Hematopoietic multipotent progenitor cell treated with erythropoietin and hydrocortisone succinate and interleukin-3 and kit ligand, for 6 days (in vitro differentiated cells): ENCODE results near the gene CHSY3.

Source experiments
- DNase-seq: peaks from one replicate; pipeline ENCODE4 v3.0.0-alpha.2; 2015

CHSY3 gene

DNA sequence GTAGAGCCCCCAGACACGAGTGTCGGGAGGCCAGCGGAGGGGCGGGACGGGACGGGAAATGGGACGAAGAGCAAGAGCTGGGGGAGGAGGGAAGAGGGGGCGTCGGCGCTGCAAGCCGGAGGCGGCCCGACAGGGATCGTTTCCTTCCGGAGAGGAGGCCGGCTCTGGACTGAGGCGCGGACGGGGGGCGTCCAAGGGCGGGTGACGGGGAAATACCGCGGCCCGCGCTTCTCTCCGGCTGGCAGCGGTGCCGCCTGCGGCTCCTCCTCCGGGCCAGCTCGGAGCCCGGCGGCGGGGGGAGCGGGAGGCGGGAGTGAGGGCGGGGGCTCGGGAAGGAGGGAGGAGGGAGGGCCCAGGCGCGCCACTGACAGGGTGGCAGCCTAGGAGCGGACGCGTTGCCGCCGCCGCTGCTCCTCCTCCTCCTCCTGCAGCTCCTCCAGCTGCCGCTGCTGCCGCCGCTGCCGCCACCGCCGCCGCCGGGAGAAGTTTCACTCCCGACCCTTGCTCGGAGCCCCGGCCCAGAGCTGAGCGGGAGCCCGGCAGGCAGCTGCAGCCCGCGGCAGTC is at the start of gene CHSY3:
Gene CHSY3, plus strand, starts transcription at position 364 of the 565 bp plus-strand sequence.
- peak; percentile 85 for DNase-seq

DNA sequence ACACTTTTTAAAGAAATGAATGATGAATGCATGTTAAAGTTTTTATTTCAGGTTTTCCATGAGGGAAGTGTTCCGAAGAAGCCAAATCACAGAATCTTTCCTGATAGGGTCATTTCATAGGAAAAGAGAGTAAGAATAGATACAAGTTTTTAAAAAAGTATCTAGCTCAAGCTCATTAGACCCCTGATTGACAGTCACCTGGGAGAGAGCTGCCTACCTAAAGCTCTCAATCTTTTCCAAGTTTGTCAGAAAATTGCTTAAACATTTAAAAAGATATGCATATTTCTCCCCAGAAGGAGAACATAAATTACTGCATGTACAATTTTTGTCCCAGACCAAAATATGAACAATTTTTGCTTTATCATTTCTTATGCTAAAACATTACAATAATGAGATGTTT is 47.9 kb upstream of the CHSY3 start:
- DNase-seq = no peak

DNA sequence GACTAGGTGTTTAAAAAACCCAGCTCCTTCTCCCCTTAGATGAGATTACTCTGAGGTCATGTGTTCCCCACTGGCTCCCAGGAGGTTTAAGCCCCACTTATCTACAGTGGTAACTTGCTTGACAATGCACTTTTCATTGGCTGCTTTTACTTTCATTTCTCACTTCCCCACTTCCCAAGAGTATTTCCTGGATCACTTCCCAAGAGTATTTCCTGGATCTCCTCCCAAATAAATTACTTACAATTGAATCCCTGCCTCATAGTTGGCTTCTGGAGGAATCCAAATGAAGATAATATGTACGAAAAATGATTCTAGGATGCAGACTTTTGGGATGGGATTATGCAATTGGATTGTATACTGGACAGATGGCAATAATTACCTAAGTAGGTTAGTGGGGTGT is 47.1 kb upstream of the CHSY3 start:
- DNase-seq = no peak

DNA sequence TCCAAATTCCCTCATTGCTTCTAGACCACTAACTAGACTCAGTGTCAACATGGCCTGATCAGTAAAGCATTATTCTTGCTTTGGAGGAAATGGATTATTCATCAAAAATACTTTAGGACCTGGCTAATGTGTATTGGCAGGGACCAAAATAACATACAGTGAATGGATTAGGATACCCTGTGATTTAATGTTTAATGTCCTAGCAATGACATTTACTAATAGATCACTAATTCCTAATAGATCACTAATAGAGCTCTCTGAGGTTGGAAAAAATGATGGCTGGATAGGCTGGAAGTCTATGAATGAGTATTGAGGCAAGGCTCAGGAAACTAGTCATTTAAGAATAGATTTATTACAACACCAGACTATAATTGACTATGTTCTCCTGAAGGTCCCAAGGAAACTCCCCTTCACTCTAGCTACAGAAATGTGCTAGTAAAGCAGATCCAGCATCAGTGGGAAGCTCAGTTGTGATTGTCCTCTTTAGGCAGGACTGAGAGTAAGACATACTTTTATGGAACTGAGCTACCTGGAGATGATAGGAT is 46.1 kb upstream of the CHSY3 start:
- no peak for DNase-seq

DNA sequence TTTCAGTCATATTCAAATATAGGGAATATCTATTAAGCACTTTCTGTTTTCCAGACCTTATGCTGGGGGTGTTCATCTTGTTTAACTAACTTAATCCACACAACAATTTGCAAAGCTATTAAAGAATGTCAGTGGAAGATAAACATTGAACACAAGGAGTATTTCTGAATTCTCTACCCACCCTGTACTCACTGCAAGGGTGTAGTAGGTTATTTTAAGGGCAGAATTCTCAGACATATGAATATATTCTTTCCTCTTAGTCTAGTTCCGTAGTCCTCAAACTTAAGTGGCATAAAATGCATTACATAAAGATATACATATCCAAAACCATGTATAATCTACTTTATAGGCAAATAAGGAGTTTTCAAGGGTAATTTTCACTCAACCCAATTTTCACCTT is 19.9 kb upstream of the CHSY3 start:
- DNase-seq = no peak

DNA sequence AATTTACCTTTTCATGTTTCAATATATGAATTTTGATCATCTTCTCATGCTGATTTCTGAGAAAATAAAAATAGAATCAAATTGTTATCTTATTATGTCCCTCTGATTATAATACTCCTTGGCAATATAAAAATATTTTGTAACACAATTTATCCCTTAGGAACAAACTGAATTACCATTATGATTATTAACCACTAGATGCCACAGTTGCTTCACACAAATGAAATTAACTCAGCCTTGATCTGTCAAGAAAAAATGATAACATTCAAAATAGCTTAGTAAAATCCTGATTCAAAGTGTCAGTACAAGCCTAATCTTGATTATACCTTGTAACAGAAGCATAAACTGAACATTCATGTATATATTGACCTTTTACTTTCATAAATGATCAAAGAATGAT is 4.8 kb upstream of the CHSY3 start:
- DNase-seq = peak; percentile 20

DNA sequence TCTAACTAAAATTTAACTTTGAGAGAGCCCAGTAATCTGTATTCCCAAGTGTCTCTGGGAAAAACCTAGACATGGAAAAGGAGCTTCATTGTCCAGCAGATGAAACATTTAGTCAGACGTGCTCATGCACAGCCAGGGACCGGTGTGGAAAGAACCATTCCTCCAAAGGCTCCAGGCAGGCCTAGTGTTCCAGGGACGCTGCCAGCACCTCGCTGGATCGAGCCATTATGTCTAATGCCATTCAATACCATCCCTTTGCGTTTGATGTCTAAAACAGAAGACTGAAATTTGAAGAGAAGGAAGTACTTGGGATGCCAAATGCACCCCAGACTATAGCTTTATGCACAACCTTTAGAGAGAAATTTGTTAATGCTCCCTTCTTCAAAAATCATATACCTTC is 1.4 kb upstream of the CHSY3 start:
- no peak for DNase-seq

DNA sequence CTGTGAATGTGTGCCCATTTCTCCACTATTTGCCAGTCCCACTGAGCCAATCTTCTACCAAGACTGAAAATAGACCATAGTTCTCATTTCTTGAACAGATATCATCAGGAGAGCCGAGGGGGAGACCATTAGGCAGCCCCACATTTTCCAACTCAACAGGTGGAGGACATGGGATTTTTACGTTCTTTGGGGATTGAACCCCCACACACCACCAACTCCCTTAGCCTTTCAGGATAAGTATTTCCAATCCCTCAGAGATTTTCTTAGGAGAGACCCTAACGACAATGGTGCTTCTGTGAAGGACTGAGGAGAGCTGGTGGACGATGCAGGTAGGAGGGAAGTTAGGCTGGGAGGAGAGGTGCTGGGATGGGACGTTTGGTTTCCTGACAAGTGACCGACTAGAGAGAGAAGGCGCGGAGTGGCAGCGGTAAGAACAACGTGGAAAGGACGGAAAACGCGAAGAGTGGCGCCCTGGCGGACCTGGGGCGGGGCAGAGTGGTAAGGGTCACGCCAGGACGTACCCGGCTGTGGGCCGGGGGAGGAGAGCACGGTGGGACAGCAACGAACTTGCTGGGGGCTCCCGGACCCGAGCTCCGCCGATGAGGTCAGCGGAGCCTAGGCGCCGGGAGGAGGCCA is 681 bp upstream of the CHSY3 start:
- peak; percentile 2 for DNase-seq

DNA sequence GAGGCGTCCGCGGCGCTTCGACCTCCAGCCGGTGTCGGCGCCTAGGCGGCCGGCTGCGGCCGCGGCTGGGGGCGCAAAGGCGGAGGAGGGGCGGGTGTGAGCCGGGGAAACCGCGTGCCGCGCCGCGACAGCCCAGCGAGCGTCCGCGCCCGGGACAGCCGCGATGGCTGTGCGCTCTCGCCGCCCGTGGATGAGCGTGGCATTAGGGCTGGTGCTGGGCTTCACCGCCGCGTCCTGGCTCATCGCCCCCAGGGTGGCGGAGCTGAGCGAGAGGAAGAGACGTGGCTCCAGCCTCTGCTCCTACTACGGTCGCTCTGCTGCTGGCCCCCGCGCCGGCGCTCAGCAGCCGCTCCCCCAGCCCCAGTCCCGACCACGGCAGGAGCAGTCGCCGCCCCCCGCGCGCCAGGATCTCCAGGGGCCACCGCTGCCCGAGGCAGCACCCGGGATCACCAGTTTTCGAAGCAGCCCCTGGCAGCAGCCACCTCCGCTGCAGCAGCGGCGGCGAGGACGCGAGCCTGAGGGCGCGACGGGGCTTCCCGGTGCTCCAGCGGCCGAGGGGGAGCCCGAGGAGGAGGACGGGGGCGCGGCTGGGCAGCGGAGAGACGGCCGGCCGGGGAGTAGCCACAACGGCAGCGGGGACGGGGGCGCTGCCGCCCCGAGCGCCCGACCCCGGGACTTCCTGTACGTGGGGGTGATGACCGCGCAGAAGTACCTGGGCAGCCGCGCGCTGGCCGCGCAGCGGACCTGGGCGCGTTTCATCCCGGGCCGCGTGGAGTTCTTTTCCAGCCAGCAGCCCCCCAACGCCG is 605 bp downstream of the CHSY3 start:
- peak; percentile 20 for DNase-seq

DNA sequence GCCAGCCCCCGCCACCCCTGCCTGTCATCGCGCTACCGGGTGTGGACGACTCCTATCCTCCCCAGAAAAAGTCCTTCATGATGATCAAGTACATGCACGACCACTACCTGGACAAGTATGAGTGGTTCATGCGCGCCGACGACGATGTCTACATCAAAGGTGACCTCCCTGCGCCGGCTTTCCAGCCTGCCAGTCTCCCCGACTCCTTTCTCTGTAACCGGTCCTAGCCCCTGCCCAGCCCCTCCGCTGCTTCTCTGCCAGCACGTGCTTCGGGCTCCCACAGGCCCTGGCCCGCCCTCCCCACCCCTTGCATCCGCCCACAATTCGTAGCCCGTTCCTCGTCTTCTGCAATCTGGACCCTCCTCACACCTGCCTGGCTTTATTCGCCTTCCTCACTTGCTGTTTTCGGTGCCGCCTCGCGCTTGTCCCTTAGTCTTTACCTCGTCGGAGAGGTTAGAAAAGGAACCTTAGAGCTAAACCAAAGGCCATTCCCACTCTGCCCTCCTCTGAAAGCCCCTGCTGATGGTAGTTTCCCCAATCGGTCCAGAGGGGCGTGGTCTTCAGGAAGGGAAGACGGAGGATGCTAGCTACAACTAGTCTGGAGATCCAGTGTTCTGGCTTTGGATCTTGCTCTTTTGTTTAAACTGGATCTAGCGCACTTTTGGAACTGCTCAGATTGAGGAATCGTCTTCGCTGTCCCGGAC is 1.4 kb downstream of the CHSY3 start:
- DNase-seq = peak; percentile 20

DNA sequence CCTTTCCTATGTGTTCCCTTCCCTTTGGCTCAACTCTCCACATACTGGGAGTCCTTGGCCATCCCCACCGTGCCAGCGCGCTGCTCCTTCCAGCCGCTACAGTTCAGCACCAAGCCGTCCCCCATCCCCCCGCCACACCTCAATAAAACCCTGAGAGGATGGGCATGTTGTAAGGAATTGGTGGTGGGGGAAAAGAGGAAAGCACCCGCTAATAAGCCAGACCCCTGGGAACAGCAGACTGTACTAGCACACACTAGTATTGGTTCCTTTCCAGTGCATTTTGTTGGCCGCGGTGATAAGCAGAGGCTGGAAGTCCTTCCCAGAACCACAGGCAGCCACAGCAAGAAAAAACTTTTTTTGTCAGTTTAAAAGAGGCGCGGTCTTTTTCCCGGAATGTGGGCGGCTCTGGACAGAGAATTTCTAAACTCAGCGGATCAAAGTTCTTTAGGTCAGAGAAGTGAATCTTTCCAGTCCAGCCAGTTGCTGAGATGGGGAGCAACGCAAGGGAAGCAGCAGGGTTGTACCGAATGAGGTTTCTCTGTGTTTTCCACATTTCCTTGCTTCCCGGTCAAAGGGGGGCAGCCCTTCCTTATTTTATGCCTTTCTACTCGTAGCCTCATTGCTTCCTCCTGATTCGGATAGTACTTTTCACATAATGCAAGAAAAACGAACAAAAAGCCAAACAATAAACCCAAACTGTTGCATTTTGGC is 2.1 kb downstream of the CHSY3 start:
- peak; percentile 11 for DNase-seq

DNA sequence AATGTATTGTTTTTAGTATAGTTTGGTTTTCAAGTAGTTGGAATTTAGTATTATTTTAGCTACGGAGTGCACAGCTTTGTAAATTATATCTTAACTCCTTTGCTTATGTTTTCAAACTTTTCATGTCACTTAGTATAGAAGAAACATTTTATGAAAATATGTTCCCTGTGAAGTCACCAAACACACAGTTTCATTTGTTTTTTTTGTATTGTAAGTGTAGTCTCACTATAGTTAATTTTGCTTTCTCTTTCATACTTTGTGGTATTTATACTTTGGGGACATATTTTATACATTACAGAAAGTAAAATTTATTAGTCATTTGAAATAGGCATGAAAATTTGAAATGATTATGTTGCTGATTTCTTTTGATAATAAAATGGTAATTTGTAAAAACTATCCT is 5.0 kb downstream of the CHSY3 start:
- no peak for DNase-seq

DNA sequence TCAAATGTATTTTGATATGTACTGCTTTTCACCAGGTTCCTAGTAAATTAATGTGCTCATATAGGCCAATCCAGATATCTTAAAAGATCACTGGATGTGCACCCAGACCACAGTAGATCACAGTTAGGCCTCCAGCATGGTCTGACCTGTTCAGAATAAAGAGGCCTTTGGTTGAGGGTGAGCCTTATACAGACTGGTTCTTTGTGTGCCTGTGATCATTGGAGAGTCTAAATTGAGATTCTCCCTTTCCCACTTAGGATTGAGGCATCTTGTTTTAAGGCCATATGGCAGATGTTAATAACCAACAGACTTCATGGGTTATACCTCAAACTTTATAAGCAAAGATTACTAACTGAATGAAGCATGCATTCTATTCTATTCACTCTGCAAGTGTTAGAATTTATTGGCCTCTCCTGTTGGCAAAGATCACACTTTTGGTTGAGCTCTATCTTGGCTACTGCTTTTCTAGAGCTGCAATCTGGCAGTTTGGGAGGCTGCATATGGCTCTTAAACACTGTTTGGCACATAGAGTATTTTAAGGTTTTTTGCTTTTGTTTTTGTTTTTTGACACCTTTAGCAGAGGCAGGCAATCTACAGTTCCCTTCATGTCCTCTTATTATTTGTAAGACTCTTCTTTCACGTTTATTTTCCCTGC is 8.5 kb downstream of the CHSY3 start:
- DNase-seq = no peak

DNA sequence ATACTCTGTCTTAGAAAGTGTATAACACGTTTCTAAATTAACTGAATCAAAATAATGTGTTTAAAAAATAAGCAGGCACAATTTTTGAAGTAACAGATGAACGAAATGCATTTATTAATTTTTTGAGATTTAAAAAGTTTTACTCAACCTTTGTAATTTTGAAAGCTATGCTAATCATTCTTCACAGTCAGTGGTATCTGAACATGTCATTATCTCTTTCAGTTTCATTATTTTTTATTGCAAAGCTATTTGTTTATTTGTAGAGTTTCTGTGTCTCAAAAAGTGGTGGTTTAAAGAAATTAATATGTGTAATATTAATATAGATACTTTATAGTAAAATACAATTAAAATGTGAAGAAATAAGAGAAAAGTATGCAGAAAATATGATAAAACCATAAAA is 11.2 kb downstream of the CHSY3 start:
- DNase-seq = no peak

DNA sequence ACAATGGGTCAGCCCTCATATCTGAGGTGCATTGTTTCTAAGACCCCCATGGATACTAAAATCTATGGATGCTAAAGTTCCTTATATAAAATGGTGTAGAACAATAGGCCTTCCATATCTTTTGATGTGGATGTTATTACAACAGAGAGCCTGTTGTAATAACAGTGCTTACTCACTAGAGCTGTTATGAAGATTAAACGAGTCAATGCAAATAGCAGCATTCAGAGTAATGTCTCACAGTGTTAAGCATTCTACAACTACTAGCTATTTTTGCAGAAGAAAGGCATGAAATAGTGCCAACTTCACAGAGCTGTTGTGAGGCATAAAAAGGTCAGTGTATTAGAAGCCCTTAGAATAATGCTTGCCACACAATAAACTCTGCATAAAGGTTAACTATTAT is 13.0 kb downstream of the CHSY3 start:
- DNase-seq = no peak

DNA sequence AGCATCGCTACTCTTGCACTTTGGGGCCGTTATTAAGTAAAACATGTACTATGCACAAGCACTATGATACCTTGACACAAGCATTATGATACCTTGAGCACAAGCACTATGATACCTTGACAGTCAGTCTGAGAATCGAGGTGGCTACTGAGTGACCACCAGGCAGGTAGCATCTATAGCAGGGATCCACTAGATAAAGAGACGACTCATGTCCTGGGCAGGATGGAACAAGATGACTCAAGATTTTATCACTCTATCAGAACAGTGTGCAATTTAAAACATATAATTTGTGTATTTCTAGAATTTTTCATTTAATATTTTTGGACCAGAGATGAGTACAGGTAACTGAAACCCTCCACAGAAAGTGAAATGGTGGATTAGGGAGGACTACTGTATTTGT is 16.9 kb downstream of the CHSY3 start:
- no peak for DNase-seq

DNA sequence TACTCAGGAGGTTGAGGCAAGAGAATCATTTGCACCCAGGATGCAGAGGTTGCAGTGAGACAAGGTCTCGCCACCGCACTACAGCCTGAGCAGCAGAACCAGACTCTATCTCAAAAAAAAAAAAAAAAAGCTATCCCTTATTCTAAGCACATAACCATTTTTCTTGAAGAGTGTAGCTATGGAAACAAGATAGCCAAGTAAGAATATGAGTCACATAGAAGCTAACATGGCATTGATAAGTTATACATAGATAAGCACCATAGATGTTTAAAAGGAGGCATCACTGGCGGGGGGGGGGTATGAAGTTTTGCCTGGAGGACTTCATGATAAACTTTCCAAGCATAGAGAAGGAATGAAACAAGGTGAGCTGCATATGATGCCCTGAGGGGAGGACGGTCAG is 26.0 kb downstream of the CHSY3 start:
- no peak for DNase-seq

DNA sequence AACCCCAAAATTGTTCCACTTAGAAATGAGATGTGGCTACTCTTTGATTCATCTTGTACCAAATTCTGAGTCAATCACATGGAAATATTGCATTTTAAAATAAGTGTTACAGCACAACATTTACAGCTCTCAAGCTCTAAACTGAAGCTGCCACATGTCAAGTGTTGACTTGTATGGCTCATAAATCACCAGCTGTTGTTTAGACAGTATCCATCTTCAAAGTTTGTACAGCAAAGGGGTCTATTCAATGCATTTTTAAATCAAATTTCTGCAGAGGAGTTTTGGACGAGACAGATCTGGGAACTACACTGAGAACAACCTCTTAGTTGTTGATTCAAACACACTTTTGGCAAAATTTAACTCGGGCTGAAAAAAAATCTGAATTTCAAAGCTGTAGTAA is 31.4 kb downstream of the CHSY3 start:
- DNase-seq = no peak

DNA sequence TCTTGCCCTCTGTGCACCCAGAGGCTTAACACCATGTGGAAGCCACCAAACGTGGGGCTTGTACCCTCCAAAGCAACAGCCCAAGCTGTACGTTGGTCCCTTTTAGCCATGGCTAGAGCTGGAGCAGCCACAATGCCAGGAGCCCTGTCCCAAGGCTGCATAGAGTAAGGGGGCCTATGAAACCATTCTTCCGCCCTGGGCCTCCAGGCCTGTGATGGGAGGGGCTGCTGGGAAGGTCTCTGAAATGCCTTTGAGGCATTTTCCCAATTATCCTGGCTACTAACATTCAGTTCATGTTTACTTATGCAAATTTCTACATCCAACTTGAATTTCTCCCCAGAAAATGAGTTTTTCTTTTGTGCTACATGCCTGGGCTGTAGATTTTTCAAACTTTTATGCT is 33.8 kb downstream of the CHSY3 start:
- DNase-seq = no peak

DNA sequence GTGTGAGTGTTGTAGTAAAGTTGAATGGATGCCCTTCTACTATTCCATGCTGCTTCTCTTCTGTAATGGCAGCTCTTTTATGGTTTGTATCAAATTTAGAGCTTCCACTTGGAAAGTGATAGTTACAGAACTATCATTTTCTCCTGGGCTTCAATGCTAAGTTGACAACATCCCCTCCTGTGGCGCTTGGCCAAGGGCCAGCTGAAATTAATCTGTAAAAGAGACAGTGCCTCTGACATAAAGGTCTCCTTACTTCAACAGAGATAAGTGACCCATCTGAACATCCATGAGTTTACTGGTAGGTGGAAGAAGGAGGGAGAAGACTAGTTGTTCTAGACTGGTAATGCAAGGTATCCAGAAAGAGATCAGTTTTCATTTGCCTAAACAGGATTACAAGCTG is 39.7 kb downstream of the CHSY3 start:
- no peak for DNase-seq

DNA sequence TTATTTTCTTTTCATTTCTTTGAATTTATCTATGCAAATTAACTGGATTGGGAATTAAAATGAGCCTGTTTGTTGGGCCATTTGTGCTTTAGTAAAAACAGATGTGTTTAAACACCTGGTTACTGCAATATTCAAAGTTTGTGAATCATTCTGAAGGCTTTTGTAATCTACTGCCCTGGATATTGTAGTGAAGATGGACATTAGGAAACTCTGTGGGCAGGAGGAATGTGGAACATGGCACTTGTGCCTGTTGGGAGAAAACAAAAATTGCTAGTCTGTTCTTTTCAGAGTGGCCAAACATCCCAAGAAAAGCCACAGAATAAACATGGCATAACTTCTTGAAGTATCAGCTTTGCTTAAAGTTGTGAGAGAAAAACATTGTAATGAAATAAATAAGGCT is 40.8 kb downstream of the CHSY3 start:
- no peak for DNase-seq

DNA sequence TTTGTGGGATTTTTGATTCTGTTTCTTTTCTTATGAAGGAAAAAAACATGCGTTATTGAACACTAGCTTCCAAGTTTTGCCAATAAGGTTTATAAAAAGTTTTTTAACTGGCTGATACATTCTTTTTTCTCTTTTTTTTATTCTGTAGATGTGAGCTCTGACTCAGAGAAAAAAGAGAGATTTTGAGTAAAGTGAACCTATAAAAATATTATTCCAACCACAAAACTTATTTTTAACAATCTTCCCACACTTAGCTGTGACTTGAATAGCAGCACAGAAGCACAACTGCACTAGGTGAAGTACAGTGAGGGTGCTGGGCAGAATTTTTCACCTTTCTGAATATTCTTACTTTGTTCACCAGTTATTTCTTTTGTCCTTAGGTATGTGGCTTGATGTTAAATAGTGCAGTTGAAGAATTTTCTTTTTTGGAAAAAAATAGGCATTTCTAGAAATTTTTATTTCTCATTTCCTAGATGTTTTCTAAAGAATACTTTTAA is 41.6 kb downstream of the CHSY3 start:
- no peak for DNase-seq
